ENCODE measurements around the gene MNX1.

Gene MNX1

DNA sequence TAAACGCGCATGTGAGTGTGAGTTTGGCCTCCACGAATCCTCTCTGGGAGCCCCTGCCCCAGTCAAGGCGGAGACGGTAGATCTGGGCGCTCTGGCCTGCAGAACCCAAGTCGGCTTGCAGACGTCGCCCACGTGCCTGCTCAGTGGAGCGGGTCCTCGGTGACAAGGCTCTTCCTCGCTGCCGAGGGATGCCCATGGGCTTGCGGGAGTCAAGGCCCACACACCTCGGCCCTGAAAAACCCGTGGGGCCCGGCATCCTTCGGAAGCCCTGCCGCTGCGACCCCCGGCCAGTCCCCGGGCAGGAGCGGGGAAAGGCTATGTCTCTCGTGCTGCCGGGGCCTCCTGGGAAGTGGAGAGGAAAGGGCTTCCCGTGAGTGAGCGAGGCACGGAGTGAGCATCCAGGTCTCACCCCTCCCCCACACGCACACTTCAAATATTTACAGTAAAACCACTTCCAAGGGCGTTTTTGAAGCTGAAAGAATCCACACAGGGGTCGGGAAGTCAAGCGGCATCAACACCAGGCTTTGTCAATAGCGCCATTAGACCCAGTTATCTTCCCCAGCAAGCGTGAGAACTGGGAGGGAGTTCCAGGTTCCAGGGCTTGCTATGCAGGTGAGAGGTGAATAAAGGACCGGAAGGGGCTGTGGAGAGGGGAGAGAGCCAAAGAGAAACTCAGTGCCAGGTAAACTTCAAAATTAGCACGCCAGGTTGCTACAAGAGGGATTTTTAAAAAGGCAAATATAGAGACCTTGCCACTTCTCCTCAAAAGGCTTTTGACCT is 1.1 kb upstream of the MNX1 start:
- H3K4me1 ChIP-seq (ENCODE audit: insufficient read depth, low read length), result no peaks in the 10 kb centered on the region
- no peak overlapping the region for H3K9ac ChIP-seq (ENCODE audit: low read depth, low read length)
- no peak overlapping the region for H2AFZ ChIP-seq (ENCODE audit: low read depth, low read length)
- no peak for ATAC-seq (ENCODE audit: insufficient read depth, low read depth)
- no peak overlapping the region for H3K27ac ChIP-seq (ENCODE audit: low read length)
- TF ChIP-seq, protein P1, sequence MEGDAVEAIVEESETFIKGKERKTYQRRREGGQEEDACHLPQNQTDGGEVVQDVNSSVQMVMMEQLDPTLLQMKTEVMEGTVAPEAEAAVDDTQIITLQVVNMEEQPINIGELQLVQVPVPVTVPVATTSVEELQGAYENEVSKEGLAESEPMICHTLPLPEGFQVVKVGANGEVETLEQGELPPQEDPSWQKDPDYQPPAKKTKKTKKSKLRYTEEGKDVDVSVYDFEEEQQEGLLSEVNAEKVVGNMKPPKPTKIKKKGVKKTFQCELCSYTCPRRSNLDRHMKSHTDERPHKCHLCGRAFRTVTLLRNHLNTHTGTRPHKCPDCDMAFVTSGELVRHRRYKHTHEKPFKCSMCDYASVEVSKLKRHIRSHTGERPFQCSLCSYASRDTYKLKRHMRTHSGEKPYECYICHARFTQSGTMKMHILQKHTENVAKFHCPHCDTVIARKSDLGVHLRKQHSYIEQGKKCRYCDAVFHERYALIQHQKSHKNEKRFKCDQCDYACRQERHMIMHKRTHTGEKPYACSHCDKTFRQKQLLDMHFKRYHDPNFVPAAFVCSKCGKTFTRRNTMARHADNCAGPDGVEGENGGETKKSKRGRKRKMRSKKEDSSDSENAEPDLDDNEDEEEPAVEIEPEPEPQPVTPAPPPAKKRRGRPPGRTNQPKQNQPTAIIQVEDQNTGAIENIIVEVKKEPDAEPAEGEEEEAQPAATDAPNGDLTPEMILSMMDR (IDR thresholded peaks at IDR 0.05; ENCODE audit: borderline replicate concordance, extremely low read depth, low read length, poor library complexity, severe bottlenecking), result no peak
- no peak for TF ChIP-seq EZH2 (IDR thresholded peaks at IDR 0.05; ENCODE audit: borderline replicate concordance, low read depth, low read length, severe bottlenecking)
- H3K4me3 ChIP-seq (ENCODE audit: low read depth in 1 of 2, low read length in 2 of 2), result no peak overlapping the region
- H3K79me2 ChIP-seq (ENCODE audit: insufficient read depth, low read length), result no peaks in the 10 kb centered on the region
- no peak overlapping the region for H3K4me2 ChIP-seq (ENCODE audit: insufficient read depth, low read length)
- no peaks in the 10 kb centered on the region for H4K20me1 ChIP-seq (ENCODE audit: insufficient read depth, low read length)
- H3K36me3 ChIP-seq (ENCODE audit: insufficient read depth, low read length), result no peaks in the 10 kb centered on the region
- H3K27me3 ChIP-seq (ENCODE audit: insufficient read depth, low read length, poor library complexity), result peaks cover 3% of the 10 kb centered on the region
- H3K9me3 ChIP-seq (ENCODE audit: insufficient read depth, low read length, severe bottlenecking), result no peaks in the 10 kb centered on the region
- no peak for DNase-seq

DNA sequence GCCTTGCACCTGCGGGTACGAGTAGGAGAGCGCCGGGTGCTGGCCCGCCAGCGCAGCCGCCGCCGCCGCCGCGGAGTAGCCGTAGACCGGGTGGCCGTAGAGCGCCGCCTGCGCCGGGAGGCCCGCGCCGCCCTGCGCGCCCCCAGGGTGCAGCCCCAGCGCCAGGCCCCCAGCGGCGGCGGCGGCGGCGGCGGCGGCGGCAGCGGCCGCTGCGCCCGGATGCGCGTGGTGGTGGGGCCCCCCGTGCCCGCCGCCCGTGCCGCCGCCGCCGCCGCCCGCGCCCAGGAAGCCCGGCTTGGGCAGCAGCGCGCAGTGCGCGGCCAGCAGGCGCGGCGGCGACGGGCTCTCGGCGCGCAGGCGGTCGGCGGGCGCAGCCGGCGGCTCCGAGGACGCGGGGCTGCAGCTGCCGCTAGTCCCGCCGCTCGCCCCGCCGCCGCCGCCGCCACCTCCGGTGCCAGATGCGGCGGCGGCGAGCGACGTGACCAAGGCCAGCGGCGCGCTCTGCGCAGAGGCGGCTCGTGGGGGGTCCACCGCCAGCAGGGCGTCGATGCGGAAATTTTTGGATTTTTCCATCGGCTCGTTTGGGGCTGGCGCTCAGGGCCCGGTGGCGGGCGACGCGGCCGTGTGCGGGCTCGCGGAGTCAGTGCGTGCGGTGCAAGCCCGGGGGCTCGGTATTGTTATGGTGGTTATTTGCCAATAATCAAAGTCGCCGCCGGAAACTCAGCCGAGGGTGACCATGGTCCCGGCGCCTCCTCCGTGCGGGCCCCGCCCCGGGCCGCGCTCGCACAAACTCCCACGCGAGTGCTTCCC is 480 bp downstream of the MNX1 start:
- no peaks in the 10 kb centered on the region for H3K9me3 ChIP-seq (ENCODE audit: insufficient read depth, low read length, severe bottlenecking)
- H3K27me3 ChIP-seq (ENCODE audit: insufficient read depth, low read length, poor library complexity), result peaks cover 3% of the 10 kb centered on the region
- TF ChIP-seq, protein P1 (IDR thresholded peaks at IDR 0.05; ENCODE audit: borderline replicate concordance, extremely low read depth, low read length, poor library complexity, severe bottlenecking), result no peak
- TF ChIP-seq EZH2 (IDR thresholded peaks at IDR 0.05; ENCODE audit: borderline replicate concordance, low read depth, low read length, severe bottlenecking), result no peak
- no peaks in the 10 kb centered on the region for H3K36me3 ChIP-seq (ENCODE audit: insufficient read depth, low read length)
- H3K4me3 ChIP-seq (ENCODE audit: low read depth in 1 of 2, low read length in 2 of 2), result no peak overlapping the region
- no peak for DNase-seq
- H3K79me2 ChIP-seq (ENCODE audit: insufficient read depth, low read length), result no peaks in the 10 kb centered on the region
- no peak overlapping the region for H3K9ac ChIP-seq (ENCODE audit: low read depth, low read length)
- no peak overlapping the region for H3K27ac ChIP-seq (ENCODE audit: low read length)
- H2AFZ ChIP-seq (ENCODE audit: low read depth, low read length), result no peak overlapping the region
- no peak overlapping the region for H3K4me2 ChIP-seq (ENCODE audit: insufficient read depth, low read length)
- H4K20me1 ChIP-seq (ENCODE audit: insufficient read depth, low read length), result no peaks in the 10 kb centered on the region
- no peaks in the 10 kb centered on the region for H3K4me1 ChIP-seq (ENCODE audit: insufficient read depth, low read length)
- ATAC-seq (ENCODE audit: insufficient read depth, low read depth), result no peak

DNA sequence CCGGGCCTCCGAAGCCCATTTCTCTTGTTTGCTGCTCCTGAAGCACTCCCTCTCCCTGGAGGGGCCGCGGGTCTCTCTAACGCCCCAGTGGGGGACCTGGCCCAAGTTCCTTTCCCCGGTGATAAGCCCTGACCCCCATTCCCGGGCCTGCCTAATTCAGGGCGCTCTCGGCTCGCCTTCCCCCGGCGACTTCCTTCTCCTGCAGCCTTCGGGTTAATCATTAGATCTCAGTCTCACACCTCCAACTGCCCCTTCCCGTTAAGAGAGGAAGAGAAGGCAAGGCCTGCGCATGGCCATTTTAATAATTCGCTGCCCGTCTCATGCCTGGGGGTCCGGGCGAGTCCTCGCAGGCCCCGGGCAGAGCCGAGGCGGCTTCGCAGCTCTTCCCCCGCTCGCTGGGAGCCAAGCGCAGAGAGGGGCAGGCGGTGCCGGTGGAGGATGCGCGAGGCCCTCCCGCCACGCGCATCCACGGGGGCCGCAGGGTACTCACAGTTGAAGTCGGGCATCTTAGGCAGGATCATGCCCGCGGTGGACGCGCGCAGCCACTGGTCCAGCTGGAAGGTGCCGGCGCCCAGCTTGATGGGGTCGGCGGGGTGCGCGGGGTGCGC is 1.2 kb downstream of the MNX1 start:
- no peaks in the 10 kb centered on the region for H4K20me1 ChIP-seq (ENCODE audit: insufficient read depth, low read length)
- no peak for DNase-seq
- no peak overlapping the region for H3K9ac ChIP-seq (ENCODE audit: low read depth, low read length)
- no peak overlapping the region for H3K4me2 ChIP-seq (ENCODE audit: insufficient read depth, low read length)
- peaks cover 3% of the 10 kb centered on the region for H3K27me3 ChIP-seq (ENCODE audit: insufficient read depth, low read length, poor library complexity)
- H3K79me2 ChIP-seq (ENCODE audit: insufficient read depth, low read length), result no peaks in the 10 kb centered on the region
- no peaks in the 10 kb centered on the region for H3K4me1 ChIP-seq (ENCODE audit: insufficient read depth, low read length)
- ATAC-seq (ENCODE audit: insufficient read depth, low read depth), result no peak
- no peak overlapping the region for H2AFZ ChIP-seq (ENCODE audit: low read depth, low read length)
- no peak overlapping the region for H3K27ac ChIP-seq (ENCODE audit: low read length)
- no peaks in the 10 kb centered on the region for H3K9me3 ChIP-seq (ENCODE audit: insufficient read depth, low read length, severe bottlenecking)
- no peak overlapping the region for H3K4me3 ChIP-seq (ENCODE audit: low read depth in 1 of 2, low read length in 2 of 2)
- TF ChIP-seq EZH2 (IDR thresholded peaks at IDR 0.05; ENCODE audit: borderline replicate concordance, low read depth, low read length, severe bottlenecking), result no peak
- TF ChIP-seq, protein P1 (IDR thresholded peaks at IDR 0.05; ENCODE audit: borderline replicate concordance, extremely low read depth, low read length, poor library complexity, severe bottlenecking), result no peak
- H3K36me3 ChIP-seq (ENCODE audit: insufficient read depth, low read length), result no peaks in the 10 kb centered on the region

Data from DND-41 (cell line).